Mesothelial cell of epicardium (in vitro differentiated cells): ENCODE measurements around the gene PPP1R16B. TPM values are rescaled to one million over a fixed set of nuclear protein-coding genes. Genes with fewer than 3 reads are reported as not detected.

Experiments used
- DNase-seq, 2 experiments: peaks; one replicate each; pipeline ENCODE4 v3.0.0; 2021; ENCODE audit warnings: low spot score in 2 of 2; ENCODE audit not compliant: unreplicated experiment in 2 of 2
- H3K27ac Mint-ChIP-seq: 2 replicates; pipeline ENCODE4 v1.8.0; 2021; ENCODE audit warnings: mixed read lengths
- H3K27me3 Mint-ChIP-seq: 2 replicates; pipeline ENCODE4 v1.8.0; 2021; ENCODE audit warnings: low read depth, mixed read lengths
- H3K36me3 Mint-ChIP-seq: 2 replicates; pipeline ENCODE4 v1.8.0; 2021; ENCODE audit warnings: mixed read lengths
- H3K4me1 Mint-ChIP-seq: 2 replicates; pipeline ENCODE4 v1.8.0; 2021; ENCODE audit warnings: mixed read lengths
- H3K4me3 Mint-ChIP-seq: 2 replicates; pipeline ENCODE4 v1.8.0; 2021; ENCODE audit warnings: mild to moderate bottlenecking, moderate library complexity, mixed read lengths
- H3K9me3 Mint-ChIP-seq: 2 replicates; pipeline ENCODE4 v1.8.0; 2021; ENCODE audit warnings: mixed read lengths
- total RNA-seq: library from RNA; stranded (reverse); gene quantifications from 3 replicates; pipeline ENCODE4 v1.2.1, GENCODE V29; 2021
- TF ChIP-seq, protein P1 (sequence below): fragments of 200-600 bp; sonication (generic); IDR thresholded peaks from one replicate; pipeline ENCODE4 v1.5.0; 2021; ENCODE audit warnings: antibody characterized with exemption; ENCODE audit not compliant: unreplicated experiment

PPP1R16B gene
- total RNA-seq, 1 donor from 2014 or later = not detected

GRCh38 chr20:38804682-38805501 lies 605 bp upstream of the PPP1R16B start:
- Mint-ChIP-seq H3K4me3 (peak overlapping the region; percentile 67), H3K27me3 (peaks cover 63% of the 10 kb centered on the region), H3K27ac (no peak overlapping the region), H3K36me3 (no peaks in the 10 kb centered on the region), H3K9me3 (no peaks in the 10 kb centered on the region), H3K4me1 (peaks cover 7% of the 10 kb centered on the region)
- no peak for DNase-seq
- TF ChIP-seq, protein P1, sequence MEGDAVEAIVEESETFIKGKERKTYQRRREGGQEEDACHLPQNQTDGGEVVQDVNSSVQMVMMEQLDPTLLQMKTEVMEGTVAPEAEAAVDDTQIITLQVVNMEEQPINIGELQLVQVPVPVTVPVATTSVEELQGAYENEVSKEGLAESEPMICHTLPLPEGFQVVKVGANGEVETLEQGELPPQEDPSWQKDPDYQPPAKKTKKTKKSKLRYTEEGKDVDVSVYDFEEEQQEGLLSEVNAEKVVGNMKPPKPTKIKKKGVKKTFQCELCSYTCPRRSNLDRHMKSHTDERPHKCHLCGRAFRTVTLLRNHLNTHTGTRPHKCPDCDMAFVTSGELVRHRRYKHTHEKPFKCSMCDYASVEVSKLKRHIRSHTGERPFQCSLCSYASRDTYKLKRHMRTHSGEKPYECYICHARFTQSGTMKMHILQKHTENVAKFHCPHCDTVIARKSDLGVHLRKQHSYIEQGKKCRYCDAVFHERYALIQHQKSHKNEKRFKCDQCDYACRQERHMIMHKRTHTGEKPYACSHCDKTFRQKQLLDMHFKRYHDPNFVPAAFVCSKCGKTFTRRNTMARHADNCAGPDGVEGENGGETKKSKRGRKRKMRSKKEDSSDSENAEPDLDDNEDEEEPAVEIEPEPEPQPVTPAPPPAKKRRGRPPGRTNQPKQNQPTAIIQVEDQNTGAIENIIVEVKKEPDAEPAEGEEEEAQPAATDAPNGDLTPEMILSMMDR = no peak

- peak in 1 of 2 experiments; percentile 39 for DNase-seq
Observed at GRCh38 chr20:38805958-38806854, 709 bp downstream of the PPP1R16B start.

GRCh38 chr20:38806855-38807655 lies 1.6 kb downstream of the PPP1R16B start:
- no peaks in the 10 kb centered on the region for H3K9me3 Mint-ChIP-seq
- no peak for DNase-seq
- H3K4me3 Mint-ChIP-seq = peak overlapping the region; percentile 53
- TF ChIP-seq, protein P1 = no peak
- H3K4me1 Mint-ChIP-seq = peaks cover 7% of the 10 kb centered on the region
- H3K27me3 Mint-ChIP-seq = peaks cover 84% of the 10 kb centered on the region
- no peak overlapping the region for H3K27ac Mint-ChIP-seq
- H3K36me3 Mint-ChIP-seq = no peaks in the 10 kb centered on the region

More at GRCh38 chr20:38805958-38806854, 709 bp downstream of the PPP1R16B start:
- no peaks in the 10 kb centered on the region for H3K9me3 Mint-ChIP-seq
- H3K4me1 Mint-ChIP-seq = peaks cover 7% of the 10 kb centered on the region
- no peaks in the 10 kb centered on the region for H3K36me3 Mint-ChIP-seq
- TF ChIP-seq, protein P1 = no peak
- H3K4me3 Mint-ChIP-seq = peak overlapping the region; percentile 67
- H3K27ac Mint-ChIP-seq = no peak overlapping the region
- H3K27me3 Mint-ChIP-seq = peaks cover 76% of the 10 kb centered on the region

DNA sequence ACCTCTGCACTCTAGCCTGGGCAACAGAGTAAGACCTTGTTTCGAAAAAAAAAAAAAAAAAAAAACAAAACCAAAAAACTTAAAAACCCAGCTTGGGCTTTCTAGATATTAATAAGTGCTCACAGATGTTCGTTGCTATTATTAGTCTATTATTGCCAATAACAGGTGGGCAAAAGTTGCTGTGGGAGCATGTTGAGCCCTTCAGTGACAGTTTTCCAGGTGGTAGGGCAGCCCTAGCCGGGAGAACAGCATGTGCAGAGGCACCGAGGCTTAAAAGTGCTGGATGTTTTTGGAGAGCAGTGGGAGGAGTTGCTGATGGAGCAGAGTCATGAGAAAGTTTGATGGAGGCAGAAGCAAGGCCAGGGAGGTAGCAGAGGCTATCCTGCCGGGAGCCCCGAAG lies 4.4 kb downstream of the PPP1R16B start:
- no peak overlapping the region for H3K4me3 Mint-ChIP-seq
- H3K4me1 Mint-ChIP-seq = peaks cover 5% of the 10 kb centered on the region
- peaks cover 83% of the 10 kb centered on the region for H3K27me3 Mint-ChIP-seq
- TF ChIP-seq, protein P1 = no peak
- no peak for DNase-seq
- H3K36me3 Mint-ChIP-seq = no peaks in the 10 kb centered on the region
- no peaks in the 10 kb centered on the region for H3K9me3 Mint-ChIP-seq
- no peak overlapping the region for H3K27ac Mint-ChIP-seq

DNA sequence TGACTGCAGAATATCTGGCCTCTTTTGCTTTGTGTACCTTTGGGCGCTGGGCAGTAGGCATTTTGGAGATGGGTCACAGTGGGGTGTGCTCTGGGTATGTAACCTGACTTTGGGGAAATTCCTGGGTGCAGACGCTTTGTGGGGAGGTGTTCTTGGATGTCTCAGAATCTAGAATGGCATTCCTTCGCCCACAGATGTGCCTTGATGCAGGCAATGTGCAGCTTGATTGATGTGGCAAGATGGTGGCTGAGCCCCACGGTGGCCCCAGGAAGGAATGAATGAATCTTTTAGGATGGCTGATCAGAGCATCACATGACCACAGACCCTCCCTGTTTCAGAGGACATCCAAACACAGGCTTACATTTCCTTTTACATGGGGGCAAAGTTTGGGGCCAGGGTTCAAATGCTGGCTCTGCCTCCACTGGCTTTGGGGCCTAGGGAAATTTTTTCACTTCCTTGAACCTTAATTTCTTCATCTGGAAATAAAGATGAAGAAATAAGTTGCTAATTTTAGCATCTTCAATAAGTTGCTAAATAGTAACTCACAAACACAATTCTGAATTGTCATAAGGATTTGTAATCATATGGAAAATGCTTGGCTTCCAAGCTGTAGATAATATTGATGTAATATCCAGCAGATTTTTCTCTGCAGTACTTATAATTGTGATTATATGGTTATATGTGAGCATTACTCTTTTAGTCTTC lies 5.6 kb downstream of the PPP1R16B start:
- Mint-ChIP-seq H3K36me3 (no peaks in the 10 kb centered on the region), H3K4me3 (no peak overlapping the region), H3K9me3 (no peaks in the 10 kb centered on the region), H3K27me3 (peaks cover 83% of the 10 kb centered on the region), H3K27ac (no peak overlapping the region), H3K4me1 (peaks cover 3% of the 10 kb centered on the region)
- DNase-seq = no peak
- TF ChIP-seq, protein P1 = no peak
